C1 segment of cervical spinal cord (tissue), 14 donors: ENCODE data around the gene MIF4GD.
"Not testable (repeated sequence)": the region's sequence is repeated elsewhere in the genome, so short reads cannot be mapped to it uniquely, and the experiment has no call there.

Experiments
- DNase-seq, 14 donors: peaks; one replicate each; lab custom pipeline; 2025; lab: John Stamatoyannopoulos, UW

The MIF4GD gene

GRCh38 chr17:75270966-75271232, at the start of gene MIF4GD:
MIF4GD (minus strand) TSS chr17:75271231; CDS start chr17:75270195, 1,036 bp downstream.
- peak in 1 of 14 donors; percentile 72 for DNase-seq

- DNase-seq = no peak
Measured at GRCh38 chr17:75319904-75320691, 49.1 kb upstream of the MIF4GD start.

- DNase-seq = no peak
Measured at GRCh38 chr17:75318615-75319222, 47.7 kb upstream of the MIF4GD start.

- no peak for DNase-seq
Measured at GRCh38 chr17:75318211-75318610, 47.2 kb upstream of the MIF4GD start.

GRCh38 chr17:75317671-75318070, 46.6 kb upstream of the MIF4GD start:
- DNase-seq = no peak

- DNase-seq = no peak
Measured at GRCh38 chr17:75316253-75316652, 45.2 kb upstream of the MIF4GD start.

- DNase-seq = no peak
Measured at GRCh38 chr17:75315541-75316243, 44.7 kb upstream of the MIF4GD start.

GRCh38 chr17:75313941-75314551, 43.0 kb upstream of the MIF4GD start:
- DNase-seq = peak in 3 of 14 donors; percentile 30 to 47 (median 35)

- DNase-seq = peak in 1 of 14 donors; percentile 23
Measured at GRCh38 chr17:75308732-75309629, 38.0 kb upstream of the MIF4GD start.

- DNase-seq = no peak
Measured at GRCh38 chr17:75307957-75308731, 37.1 kb upstream of the MIF4GD start.

GRCh38 chr17:75301502-75302206, 30.6 kb upstream of the MIF4GD start:
- DNase-seq = no peak

GRCh38 chr17:75301049-75301448, 30.0 kb upstream of the MIF4GD start:
- no peak for DNase-seq

GRCh38 chr17:75300280-75300679, 29.2 kb upstream of the MIF4GD start:
- no peak for DNase-seq

GRCh38 chr17:75295201-75296158, 24.4 kb upstream of the MIF4GD start:
- no peak for DNase-seq

GRCh38 chr17:75292810-75293448, 21.9 kb upstream of the MIF4GD start:
- DNase-seq = not testable (repeated sequence)

GRCh38 chr17:75289832-75290337, 18.9 kb upstream of the MIF4GD start:
- DNase-seq = peak in 5 of 14 donors; percentile 43 to 62 (median 52)

GRCh38 chr17:75289115-75289831, 18.2 kb upstream of the MIF4GD start, which contains the start of gene SLC25A19:
SLC25A19 (minus strand) TSS chr17:75289433; CDS start chr17:75286764, 2,669 bp downstream.
- DNase-seq = peak; percentile 82 to 98 (median 97)
